Liver (tissue), 3 donors: Measurements from ENCODE around the gene STX16.

Source experiments
- ATF3 ChIP-seq: IDR thresholded peaks from 2 replicates; pipeline ENCODE4 v1.6.1; 2016; ENCODE audit warnings: antibody characterized with exemption
- CTCF ChIP-seq: fragments of 150-350 bp; IDR thresholded peaks from 2 replicates; pipeline ENCODE4 v1.5.1; 2017; ENCODE audit warnings: improper control_type of control experiment, low read depth, low read length; ENCODE audit not compliant: missing input control
- EGR1 ChIP-seq, 2 donors: IDR thresholded peaks; 2 replicates each; pipeline ENCODE4 v1.6.1; 2016 to 2018; ENCODE audit warnings: antibody characterized with exemption in 2 of 2, low read depth in 2 of 2
- GABPA ChIP-seq, 2 donors: IDR thresholded peaks in 1 of 2; conservative IDR thresholded peaks in 1 of 2; 2 replicates each; pipeline ENCODE4 v1.6.1; 2016; ENCODE audit warnings: antibody characterized with exemption in 2 of 2, mild to moderate bottlenecking in 1 of 2, moderate library complexity in 1 of 2
- HNF4A ChIP-seq, 2 donors: conservative IDR thresholded peaks; 2 replicates each; pipeline ENCODE4 v1.6.1; 2016; ENCODE audit warnings: antibody characterized with exemption in 2 of 2, mild to moderate bottlenecking in 2 of 2
- YY1 ChIP-seq: IDR thresholded peaks from 2 replicates; pipeline ENCODE4 v1.6.1; 2016; ENCODE audit warnings: antibody characterized with exemption, mild to moderate bottlenecking
- donor health status: healthy.
- donor health status: healthy.

GRCh38 chr20:58721951-58722778 lies 71.1 kb downstream of the STX16 start:
- TF ChIP-seq EGR1 (IDR thresholded peaks at IDR 0.05; ENCODE audit: low read depth in 2 of 2) (no peak), CTCF (no peak), ATF3 (no peak), GABPA (IDR thresholded peaks at IDR 0.05 in 1 of 2, conservative IDR thresholded peaks at IDR 0.05 in 1 of 2) (no peak), HNF4A (conservative IDR thresholded peaks at IDR 0.05) (no peak), YY1 (no peak)
